Liver (tissue), 9 donors: ENCODE measurements around the gene FIG4. TPM values are rescaled to one million over a fixed set of nuclear protein-coding genes. Genes with fewer than 3 reads are reported as not detected.

ENCODE experiments used
- DNase-seq: peaks from one replicate; pipeline ENCODE4 v3.0.0-alpha.2; 2017; ENCODE audit warnings: low spot score
- H3K27ac ChIP-seq, 2 donors: one replicate each; pipeline ENCODE4 v1.7.0; 2013; ENCODE audit warnings: inconsistent platforms in 2 of 2, low read length in 2 of 2, control low read depth in 1 of 2, low read depth in 1 of 2, mild to moderate bottlenecking in 1 of 2
- H3K27me3 ChIP-seq, 4 donors: one replicate each; pipeline versions ENCODE4 v1.6.1 to v1.7.0; 2013; ENCODE audit warnings: low read length in 3 of 4, inconsistent platforms in 1 of 4, mild to moderate bottlenecking in 1 of 4, moderate library complexity in 1 of 4; ENCODE audit not compliant: control insufficient read depth in 4 of 4, insufficient read depth in 4 of 4
- H3K36me3 ChIP-seq, 4 donors: one replicate each; pipeline versions ENCODE4 v1.6.1 to v1.7.0; 2013; ENCODE audit warnings: low read length in 3 of 4, mild to moderate bottlenecking in 3 of 4, low read depth in 1 of 4, moderate library complexity in 1 of 4; ENCODE audit not compliant: control insufficient read depth in 4 of 4, insufficient read depth in 3 of 4
- H3K4me1 ChIP-seq, 4 donors: one replicate each; pipeline versions ENCODE4 v1.6.1 to v1.7.0; 2013; ENCODE audit warnings: low read length in 3 of 4, mild to moderate bottlenecking in 3 of 4, moderate library complexity in 1 of 4; ENCODE audit not compliant: control insufficient read depth in 4 of 4, insufficient read depth in 4 of 4
- H3K4me3 ChIP-seq, 3 donors: one replicate each; pipeline versions ENCODE4 v1.6.1 to v1.7.0; 2013; ENCODE audit warnings: low read length in 3 of 3, control low read depth in 1 of 3, low read depth in 1 of 3, mild to moderate bottlenecking in 1 of 3
- H3K9ac ChIP-seq, 2 donors: one replicate each; pipeline ENCODE4 v1.7.0; 2013; ENCODE audit warnings: low read length in 2 of 2, mild to moderate bottlenecking in 2 of 2, moderate library complexity in 2 of 2, control low read depth in 1 of 2, low read depth in 1 of 2
- H3K9me3 ChIP-seq, 4 donors: one replicate each; pipeline versions ENCODE4 v1.6.1 to v1.7.0; 2013; ENCODE audit warnings: low read length in 3 of 4; ENCODE audit not compliant: control insufficient read depth in 4 of 4
- EGR1 ChIP-seq, 2 donors: IDR thresholded peaks; 2 replicates each; pipeline ENCODE4 v1.6.1; 2016 to 2018; ENCODE audit warnings: antibody characterized with exemption in 2 of 2, low read depth in 2 of 2
- FOXA1 ChIP-seq: IDR thresholded peaks from 2 replicates; pipeline ENCODE4 v1.6.1; 2016; ENCODE audit warnings: antibody characterized with exemption
- GABPA ChIP-seq, 2 donors: IDR thresholded peaks in 1 of 2; conservative IDR thresholded peaks in 1 of 2; 2 replicates each; pipeline ENCODE4 v1.6.1; 2016; ENCODE audit warnings: antibody characterized with exemption in 2 of 2, mild to moderate bottlenecking in 1 of 2, moderate library complexity in 1 of 2
- HNF4A ChIP-seq, 2 donors: conservative IDR thresholded peaks; 2 replicates each; pipeline ENCODE4 v1.6.1; 2016; ENCODE audit warnings: antibody characterized with exemption in 2 of 2, mild to moderate bottlenecking in 2 of 2
- HNF4G ChIP-seq: IDR thresholded peaks from 2 replicates; pipeline ENCODE4 v1.6.1; 2016; ENCODE audit warnings: antibody characterized with exemption
- JUND ChIP-seq, 2 donors: IDR thresholded peaks; 2 replicates each; pipeline ENCODE4 v1.6.1; 2016; ENCODE audit warnings: antibody characterized with exemption in 2 of 2
- RXRA ChIP-seq, 2 donors: IDR thresholded peaks; 2 replicates each; pipeline ENCODE4 v1.6.1; 2017 to 2018; ENCODE audit warnings: antibody characterized with exemption in 2 of 2, mild to moderate bottlenecking in 1 of 2
- SP1 ChIP-seq: IDR thresholded peaks from 2 replicates; pipeline ENCODE4 v1.6.1; 2018; ENCODE audit warnings: antibody characterized with exemption, mild to moderate bottlenecking
- TAF1 ChIP-seq: conservative IDR thresholded peaks from 2 replicates; pipeline ENCODE4 v1.6.1; 2016; ENCODE audit warnings: antibody characterized with exemption, mild to moderate bottlenecking
- YY1 ChIP-seq: IDR thresholded peaks from 2 replicates; pipeline ENCODE4 v1.6.1; 2016; ENCODE audit warnings: antibody characterized with exemption, mild to moderate bottlenecking
- WGBS: extraction: QIAGEN DNeasy Blood & Tissue Kit; methylation state at CpG from one replicate; pipeline ENCODE4 v1.1.7; 2013; 5-methylcytosine and 5-hydroxymethylcytosine counted together
- polyA plus RNA-seq, 2 donors: library from polyadenylated mRNA; stranded (reverse) in 1 of 2; unstranded in 1 of 2; fragments of 200-250 nt in 1 of 2; fragments of >200 nt in 1 of 2; fragmentation: Nextera tagmentation in 1 of 2; extraction: Ambion mirVana in 1 of 2; gene quantifications; one replicate each; pipeline versions ENCODE4 v1.2.1 to v1.2.3, GENCODE V29; 2013 to 2015
- total RNA-seq, 2 donors: library from RNA; depleted of rRNA; stranded (reverse); fragments of >200 nt; gene quantifications; one replicate each; pipeline ENCODE4 v1.2.3, GENCODE V29; 2014
- TF ChIP-seq, protein P1 (sequence below): IDR thresholded peaks from 2 replicates; pipeline ENCODE4 v1.6.1; 2016; ENCODE audit warnings: antibody characterized with exemption
- TF ChIP-seq, protein P2 (sequence below): fragments of 150-350 bp; IDR thresholded peaks from 2 replicates; pipeline ENCODE4 v1.5.1; 2017; ENCODE audit warnings: improper control_type of control experiment, low read depth, low read length; ENCODE audit not compliant: missing input control
- TF ChIP-seq, protein P3 (sequence below): IDR thresholded peaks from 2 replicates; pipeline ENCODE4 v1.6.1; 2016; ENCODE audit warnings: antibody characterized with exemption
- donor health status: healthy.
- donor health status: healthy.
- donor health status: healthy.
- donor health status: healthy.
- donor health status: healthy.

Gene FIG4
- total and polyA plus RNA-seq, 4 donors: 3.4 to 8.7 (median 4.6) TPM

DNA sequence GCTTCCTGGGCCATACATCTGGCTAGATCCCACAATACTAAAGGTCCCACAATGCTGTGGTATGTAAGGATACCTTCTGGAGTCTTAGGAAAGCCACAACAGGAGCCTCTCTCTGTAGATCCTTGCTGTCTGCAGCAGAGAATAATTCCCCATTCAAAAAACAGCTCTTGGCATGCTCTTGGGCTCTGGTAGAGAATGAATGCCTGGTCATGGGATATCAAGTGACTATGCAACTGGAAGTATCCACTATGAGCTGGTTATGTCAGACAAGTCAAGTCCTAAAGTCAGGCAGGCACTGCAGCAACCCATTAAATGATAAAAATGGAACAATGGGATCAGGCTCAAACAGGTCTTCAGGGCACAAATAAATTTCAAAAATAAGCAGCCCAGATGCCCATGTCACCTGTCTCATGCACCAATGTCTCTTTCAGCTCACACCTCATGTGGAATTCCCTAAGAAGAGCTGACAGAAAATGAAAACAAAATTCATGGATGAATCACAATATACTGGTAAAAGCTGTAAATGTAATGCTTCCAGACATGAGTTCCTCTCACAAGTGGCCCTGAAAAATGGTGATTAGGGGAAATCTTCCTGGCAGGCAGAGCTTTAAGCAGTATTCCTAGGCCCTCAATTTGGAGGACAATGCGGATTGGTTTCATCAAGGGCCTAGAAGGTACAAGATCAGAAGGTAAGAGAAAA is 4.4 kb upstream of the FIG4 start:
- no peaks in the 10 kb centered on the region for H3K36me3 ChIP-seq
- WGBS: 98% methylated on average over 1 of the region's 1 CpG
- H3K27me3 ChIP-seq: no peaks in the 10 kb centered on the region
- no peaks in the 10 kb centered on the region for H3K9me3 ChIP-seq
- no peak overlapping the region for H3K9ac ChIP-seq
- TF ChIP-seq HNF4G: no peak
- no peak for TF ChIP-seq HNF4A (conservative IDR thresholded peaks at IDR 0.05)
- no peak for TF ChIP-seq TAF1
- TF ChIP-seq EGR1 (IDR thresholded peaks at IDR 0.05; ENCODE audit: low read depth in 2 of 2): no peak
- no peak for TF ChIP-seq GABPA (IDR thresholded peaks at IDR 0.05 in 1 of 2, conservative IDR thresholded peaks at IDR 0.05 in 1 of 2)
- TF ChIP-seq, protein P1, sequence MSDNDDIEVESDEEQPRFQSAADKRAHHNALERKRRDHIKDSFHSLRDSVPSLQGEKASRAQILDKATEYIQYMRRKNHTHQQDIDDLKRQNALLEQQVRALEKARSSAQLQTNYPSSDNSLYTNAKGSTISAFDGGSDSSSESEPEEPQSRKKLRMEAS: no peak
- no peak for TF ChIP-seq FOXA1
- no peak for TF ChIP-seq JUND (IDR thresholded peaks at IDR 0.05)
- no peak for TF ChIP-seq SP1
- TF ChIP-seq, protein P2, sequence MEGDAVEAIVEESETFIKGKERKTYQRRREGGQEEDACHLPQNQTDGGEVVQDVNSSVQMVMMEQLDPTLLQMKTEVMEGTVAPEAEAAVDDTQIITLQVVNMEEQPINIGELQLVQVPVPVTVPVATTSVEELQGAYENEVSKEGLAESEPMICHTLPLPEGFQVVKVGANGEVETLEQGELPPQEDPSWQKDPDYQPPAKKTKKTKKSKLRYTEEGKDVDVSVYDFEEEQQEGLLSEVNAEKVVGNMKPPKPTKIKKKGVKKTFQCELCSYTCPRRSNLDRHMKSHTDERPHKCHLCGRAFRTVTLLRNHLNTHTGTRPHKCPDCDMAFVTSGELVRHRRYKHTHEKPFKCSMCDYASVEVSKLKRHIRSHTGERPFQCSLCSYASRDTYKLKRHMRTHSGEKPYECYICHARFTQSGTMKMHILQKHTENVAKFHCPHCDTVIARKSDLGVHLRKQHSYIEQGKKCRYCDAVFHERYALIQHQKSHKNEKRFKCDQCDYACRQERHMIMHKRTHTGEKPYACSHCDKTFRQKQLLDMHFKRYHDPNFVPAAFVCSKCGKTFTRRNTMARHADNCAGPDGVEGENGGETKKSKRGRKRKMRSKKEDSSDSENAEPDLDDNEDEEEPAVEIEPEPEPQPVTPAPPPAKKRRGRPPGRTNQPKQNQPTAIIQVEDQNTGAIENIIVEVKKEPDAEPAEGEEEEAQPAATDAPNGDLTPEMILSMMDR: no peak
- TF ChIP-seq, protein P3, sequence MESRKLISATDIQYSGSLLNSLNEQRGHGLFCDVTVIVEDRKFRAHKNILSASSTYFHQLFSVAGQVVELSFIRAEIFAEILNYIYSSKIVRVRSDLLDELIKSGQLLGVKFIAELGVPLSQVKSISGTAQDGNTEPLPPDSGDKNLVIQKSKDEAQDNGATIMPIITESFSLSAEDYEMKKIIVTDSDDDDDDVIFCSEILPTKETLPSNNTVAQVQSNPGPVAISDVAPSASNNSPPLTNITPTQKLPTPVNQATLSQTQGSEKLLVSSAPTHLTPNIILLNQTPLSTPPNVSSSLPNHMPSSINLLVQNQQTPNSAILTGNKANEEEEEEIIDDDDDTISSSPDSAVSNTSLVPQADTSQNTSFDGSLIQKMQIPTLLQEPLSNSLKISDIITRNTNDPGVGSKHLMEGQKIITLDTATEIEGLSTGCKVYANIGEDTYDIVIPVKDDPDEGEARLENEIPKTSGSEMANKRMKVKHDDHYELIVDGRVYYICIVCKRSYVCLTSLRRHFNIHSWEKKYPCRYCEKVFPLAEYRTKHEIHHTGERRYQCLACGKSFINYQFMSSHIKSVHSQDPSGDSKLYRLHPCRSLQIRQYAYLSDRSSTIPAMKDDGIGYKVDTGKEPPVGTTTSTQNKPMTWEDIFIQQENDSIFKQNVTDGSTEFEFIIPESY: no peak
- no peak for TF ChIP-seq RXRA (IDR thresholded peaks at IDR 0.05)
- no peak overlapping the region for H3K27ac ChIP-seq
- peaks cover 0 to 8% (median 7%) of the 10 kb centered on the region in 4 donors for H3K4me1 ChIP-seq
- no peak overlapping the region for H3K4me3 ChIP-seq
- DNase-seq: no peak

DNA sequence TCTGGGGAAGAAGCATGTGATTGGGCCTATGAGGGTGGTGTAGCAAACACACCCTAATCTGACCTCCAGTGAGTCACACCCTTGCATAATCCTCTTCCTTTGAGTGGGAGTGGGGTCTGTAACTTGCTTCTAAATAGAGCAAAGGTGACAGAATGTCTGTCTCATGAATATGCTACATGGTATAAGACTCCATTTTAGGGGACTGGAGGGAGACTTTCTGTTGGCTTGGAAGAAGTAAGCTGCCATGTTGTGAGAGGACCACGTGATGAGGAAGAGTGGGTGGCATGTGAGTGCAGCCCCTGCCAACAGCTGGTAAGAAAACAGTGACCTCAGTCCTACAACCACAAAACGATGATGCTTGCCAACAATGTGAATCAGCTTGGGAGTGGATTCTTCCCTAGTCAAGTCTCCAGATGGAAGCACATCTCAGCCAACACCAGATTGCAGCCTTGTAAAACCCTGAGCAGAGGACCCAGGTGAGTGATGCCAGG is 3.8 kb upstream of the FIG4 start:
- H3K27ac ChIP-seq: no peak overlapping the region
- no peak overlapping the region for H3K9ac ChIP-seq
- TF ChIP-seq HNF4G (no peak), YY1 (no peak), RXRA (IDR thresholded peaks at IDR 0.05) (no peak)
- TF ChIP-seq, protein P2: no peak
- no peaks in the 10 kb centered on the region for H3K27me3 ChIP-seq
- no peak overlapping the region for H3K4me3 ChIP-seq
- H3K36me3 ChIP-seq: no peaks in the 10 kb centered on the region
- no peak for DNase-seq
- 64% methylated on average over 2 of the region's 2 CpGs for WGBS
- H3K4me1 ChIP-seq: peaks cover 0 to 14% (median 13%) of the 10 kb centered on the region in 4 donors
- H3K9me3 ChIP-seq: no peaks in the 10 kb centered on the region
